ENCODE results near the gene ADARB2.

Gene ADARB2

DNA sequence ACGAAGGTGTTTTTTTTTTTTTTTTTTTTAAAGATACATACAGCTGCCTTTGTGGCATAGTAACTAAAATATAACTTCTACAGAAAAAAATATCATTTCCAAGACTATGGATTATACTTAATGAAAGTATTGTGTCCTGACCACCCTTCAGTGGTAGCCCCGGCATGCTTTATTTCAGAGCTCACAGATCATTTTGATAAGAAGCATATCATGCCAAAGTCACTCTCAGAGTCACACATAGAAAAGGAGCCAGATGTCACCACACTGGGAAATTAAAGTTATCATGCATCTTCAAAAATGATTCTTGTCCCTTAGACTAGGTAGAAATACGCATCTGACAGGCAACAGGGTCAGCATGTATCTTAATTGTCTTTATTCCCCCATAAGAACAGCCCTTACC lies 3.0 kb downstream of the ADARB2 start:
- TF ChIP-seq, protein P1, sequence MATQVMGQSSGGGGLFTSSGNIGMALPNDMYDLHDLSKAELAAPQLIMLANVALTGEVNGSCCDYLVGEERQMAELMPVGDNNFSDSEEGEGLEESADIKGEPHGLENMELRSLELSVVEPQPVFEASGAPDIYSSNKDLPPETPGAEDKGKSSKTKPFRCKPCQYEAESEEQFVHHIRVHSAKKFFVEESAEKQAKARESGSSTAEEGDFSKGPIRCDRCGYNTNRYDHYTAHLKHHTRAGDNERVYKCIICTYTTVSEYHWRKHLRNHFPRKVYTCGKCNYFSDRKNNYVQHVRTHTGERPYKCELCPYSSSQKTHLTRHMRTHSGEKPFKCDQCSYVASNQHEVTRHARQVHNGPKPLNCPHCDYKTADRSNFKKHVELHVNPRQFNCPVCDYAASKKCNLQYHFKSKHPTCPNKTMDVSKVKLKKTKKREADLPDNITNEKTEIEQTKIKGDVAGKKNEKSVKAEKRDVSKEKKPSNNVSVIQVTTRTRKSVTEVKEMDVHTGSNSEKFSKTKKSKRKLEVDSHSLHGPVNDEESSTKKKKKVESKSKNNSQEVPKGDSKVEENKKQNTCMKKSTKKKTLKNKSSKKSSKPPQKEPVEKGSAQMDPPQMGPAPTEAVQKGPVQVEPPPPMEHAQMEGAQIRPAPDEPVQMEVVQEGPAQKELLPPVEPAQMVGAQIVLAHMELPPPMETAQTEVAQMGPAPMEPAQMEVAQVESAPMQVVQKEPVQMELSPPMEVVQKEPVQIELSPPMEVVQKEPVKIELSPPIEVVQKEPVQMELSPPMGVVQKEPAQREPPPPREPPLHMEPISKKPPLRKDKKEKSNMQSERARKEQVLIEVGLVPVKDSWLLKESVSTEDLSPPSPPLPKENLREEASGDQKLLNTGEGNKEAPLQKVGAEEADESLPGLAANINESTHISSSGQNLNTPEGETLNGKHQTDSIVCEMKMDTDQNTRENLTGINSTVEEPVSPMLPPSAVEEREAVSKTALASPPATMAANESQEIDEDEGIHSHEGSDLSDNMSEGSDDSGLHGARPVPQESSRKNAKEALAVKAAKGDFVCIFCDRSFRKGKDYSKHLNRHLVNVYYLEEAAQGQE (IDR thresholded peaks at IDR 0.05; ENCODE audit: insufficient read depth in 1 of 2, low read depth in 2 of 2, low read length in 2 of 2) = no peak
- TF ChIP-seq SIN3A (IDR thresholded peaks at IDR 0.05; ENCODE audit: borderline replicate concordance, insufficient read depth, low read length) = no peak

DNA sequence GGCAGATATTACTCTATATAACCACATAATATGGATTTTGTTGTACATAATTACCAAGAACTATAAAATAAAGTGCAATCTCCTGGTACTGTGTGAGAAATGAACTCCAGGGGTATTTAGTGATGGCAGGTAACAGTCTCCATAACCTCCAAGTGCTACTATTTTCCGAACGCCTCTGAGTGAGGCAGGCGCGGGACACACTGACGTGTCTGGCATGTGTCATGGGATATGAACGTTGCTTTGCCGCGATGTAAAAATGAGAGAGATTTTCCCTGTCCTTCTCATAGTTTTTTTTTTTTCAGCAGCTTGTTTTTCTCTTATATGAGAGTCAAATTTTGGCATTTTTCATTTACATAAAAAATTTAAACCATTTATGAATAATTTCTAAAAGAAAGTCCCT lies 3.6 kb downstream of the ADARB2 start:
- TF ChIP-seq SIN3A (IDR thresholded peaks at IDR 0.05; ENCODE audit: borderline replicate concordance, insufficient read depth, low read length) (no peak), TAF1 (IDR thresholded peaks at IDR 0.05; ENCODE audit: borderline replicate concordance, insufficient read depth, low read length) (no peak), POLR2AphosphoS5 (IDR thresholded peaks at IDR 0.05; ENCODE audit: low read depth, low read length) (no peak), FOXP2 (optimal IDR thresholded peaks at IDR 0.05; ENCODE audit: borderline replicate concordance, extremely low read depth, extremely low read length, insufficient read depth) (no peak)
- TF ChIP-seq, protein P1 (IDR thresholded peaks at IDR 0.05; ENCODE audit: insufficient read depth in 1 of 2, low read depth in 2 of 2, low read length in 2 of 2) = no peak

DNA sequence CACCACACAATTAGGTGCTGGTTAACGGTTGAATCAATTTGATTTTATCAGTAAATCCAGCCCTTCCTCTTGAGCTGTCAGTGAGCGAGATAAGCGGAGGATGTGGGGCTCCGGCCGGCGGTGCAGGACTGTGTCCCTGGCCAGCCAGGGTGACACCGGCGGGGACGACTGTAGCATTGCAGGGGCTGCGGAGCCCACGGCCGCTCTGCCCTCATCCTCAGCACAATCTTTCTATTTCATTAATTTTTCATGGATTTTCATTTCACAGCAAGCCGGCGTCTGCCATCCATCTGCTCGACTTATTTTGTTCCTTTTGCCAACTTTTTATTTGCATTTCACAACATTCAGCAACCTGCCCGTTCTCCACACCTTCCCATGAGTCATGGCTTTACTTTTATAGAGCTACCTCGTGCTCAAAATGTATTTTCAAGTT lies 4.7 kb downstream of the ADARB2 start:
- TF ChIP-seq SIN3A (IDR thresholded peaks at IDR 0.05; ENCODE audit: borderline replicate concordance, insufficient read depth, low read length) (no peak), TAF1 (IDR thresholded peaks at IDR 0.05; ENCODE audit: borderline replicate concordance, insufficient read depth, low read length) (no peak), FOXP2 (optimal IDR thresholded peaks at IDR 0.05; ENCODE audit: borderline replicate concordance, extremely low read depth, extremely low read length, insufficient read depth) (no peak), POLR2AphosphoS5 (IDR thresholded peaks at IDR 0.05; ENCODE audit: low read depth, low read length) (no peak)
- TF ChIP-seq, protein P1 (IDR thresholded peaks at IDR 0.05; ENCODE audit: insufficient read depth in 1 of 2, low read depth in 2 of 2, low read length in 2 of 2) = no peak

DNA sequence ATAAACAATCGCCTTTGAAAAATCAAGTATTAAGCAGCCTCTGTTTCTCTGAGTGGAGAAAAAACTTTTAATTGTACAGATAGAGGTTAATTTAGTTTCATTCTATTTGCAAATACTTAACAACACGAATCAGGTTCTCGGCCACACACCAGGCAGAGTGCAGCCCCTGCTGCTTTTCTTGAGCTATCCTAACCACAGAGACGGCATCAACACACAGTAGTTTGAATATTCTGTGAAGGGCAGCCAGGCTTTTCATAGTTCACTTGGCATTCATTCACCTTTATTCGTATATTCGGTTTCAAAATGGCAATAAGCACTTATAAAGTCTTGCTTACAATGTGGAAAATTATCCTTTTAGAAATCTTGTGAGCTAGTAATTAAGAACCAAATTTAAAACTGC lies 5.7 kb downstream of the ADARB2 start:
- TF ChIP-seq TAF1 (IDR thresholded peaks at IDR 0.05; ENCODE audit: borderline replicate concordance, insufficient read depth, low read length) (no peak), FOXP2 (optimal IDR thresholded peaks at IDR 0.05; ENCODE audit: borderline replicate concordance, extremely low read depth, extremely low read length, insufficient read depth) (no peak), SIN3A (IDR thresholded peaks at IDR 0.05; ENCODE audit: borderline replicate concordance, insufficient read depth, low read length) (no peak), POLR2AphosphoS5 (IDR thresholded peaks at IDR 0.05; ENCODE audit: low read depth, low read length) (no peak)
- TF ChIP-seq, protein P1 (IDR thresholded peaks at IDR 0.05; ENCODE audit: insufficient read depth in 1 of 2, low read depth in 2 of 2, low read length in 2 of 2) = no peak

DNA sequence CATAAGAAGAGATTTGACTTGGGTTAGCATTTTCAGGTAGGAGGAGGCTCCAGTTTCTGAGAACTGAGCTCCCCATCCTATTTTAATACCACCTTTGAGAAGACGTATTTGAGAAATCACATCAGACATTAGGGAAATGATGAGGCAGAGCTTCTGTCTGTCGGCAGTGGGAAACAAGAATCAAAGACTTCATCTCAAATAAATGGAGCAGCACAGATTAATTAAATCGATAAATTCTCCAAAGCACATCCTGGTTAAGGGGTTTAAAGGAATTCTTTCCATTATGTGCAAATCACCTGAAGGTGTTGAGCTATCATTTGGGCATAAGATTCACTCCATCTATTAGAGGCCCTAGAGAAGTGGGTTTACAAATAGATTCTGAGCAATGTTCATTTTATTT lies 7.6 kb downstream of the ADARB2 start:
- TF ChIP-seq FOXP2 (optimal IDR thresholded peaks at IDR 0.05; ENCODE audit: borderline replicate concordance, extremely low read depth, extremely low read length, insufficient read depth) (no peak), SIN3A (IDR thresholded peaks at IDR 0.05; ENCODE audit: borderline replicate concordance, insufficient read depth, low read length) (no peak), TAF1 (IDR thresholded peaks at IDR 0.05; ENCODE audit: borderline replicate concordance, insufficient read depth, low read length) (no peak), POLR2AphosphoS5 (IDR thresholded peaks at IDR 0.05; ENCODE audit: low read depth, low read length) (no peak)
- TF ChIP-seq, protein P1 (IDR thresholded peaks at IDR 0.05; ENCODE audit: insufficient read depth in 1 of 2, low read depth in 2 of 2, low read length in 2 of 2) = no peak
